Adrenal gland (tissue), 12 donors: ENCODE measurements around the gene ANP32D. TPM values are rescaled to one million over a fixed set of nuclear protein-coding genes. Genes with fewer than 3 reads are reported as not detected.
A peak's percentile ranks its signal among the peaks of the same experiment; 100 is the strongest.
"Not testable (repeated sequence)": the region's sequence is repeated elsewhere in the genome, so short reads cannot be mapped to it uniquely, and the experiment has no call there.

Source experiments
- DNase-seq, 7 donors: peaks; one replicate each; pipeline ENCODE4 v3.0.0-alpha.2; 2019 to 2020
- H3K27ac ChIP-seq, 5 donors: fragments of 200-600 bp; sonication (generic) in 4 of 5; 1 replicate in 3 of 5; 2 replicates in 2 of 5; pipeline versions ENCODE4 v1.5.1 to v1.8.0; 2016 to 2020; ENCODE audit warnings: mild to moderate bottlenecking in 1 of 5
- H3K27me3 ChIP-seq: fragments of 200-600 bp; 2 replicates; pipeline ENCODE4 v1.8.0; 2021
- H3K36me3 ChIP-seq, 2 donors: fragments of 200-600 bp; replicated peaks in 1 of 2; 1 replicate in 1 of 2; 2 replicates in 1 of 2; pipeline versions ENCODE4 v1.5.1 to v1.8.0; 2018 to 2022
- H3K4me1 ChIP-seq, 2 donors: fragments of 200-600 bp; replicated peaks in 1 of 2; 1 replicate in 1 of 2; 2 replicates in 1 of 2; pipeline versions ENCODE4 v1.5.1 to v1.8.0; 2018 to 2021
- H3K4me3 ChIP-seq, 4 donors: fragments of 200-600 bp; sonication (generic) in 3 of 4; one replicate each; pipeline ENCODE4 v1.5.1; 2016 to 2018
- H3K9me3 ChIP-seq, 3 donors: fragments of 200-600 bp; sonication (generic) in 1 of 3; replicated peaks in 1 of 3; 1 replicate in 2 of 3; 2 replicates in 1 of 3; pipeline versions ENCODE4 v1.5.1 to v1.8.0; 2016 to 2021
- CTCF ChIP-seq, 6 experiments: fragments of 450-650 bp in 4 of 6; fragments of 200-600 bp in 2 of 6; sonication (generic) in 1 of 6; IDR thresholded peaks; 1 replicate in 5 of 6; 2 replicates in 1 of 6; pipeline versions ENCODE4 v1.5.1 to v1.8.0; 2016 to 2021; ENCODE audit warnings: antibody characterized with exemption in 6 of 6, mild to moderate bottlenecking in 2 of 6, moderate library complexity in 1 of 6
- POLR2A ChIP-seq, 2 donors: fragments of 450-650 bp; IDR thresholded peaks; one replicate each; pipeline ENCODE4 v1.6.1; 2017; ENCODE audit warnings: antibody characterized with exemption in 2 of 2, mild to moderate bottlenecking in 2 of 2, moderate library complexity in 1 of 2
- WGBS, 4 donors: extraction: QIAGEN DNeasy Blood & Tissue Kit in 2 of 4; methylation state at CpG; one replicate each; pipeline versions ENCODE4 v1.1.5 to v1.1.7; 2013 to 2017; 5-methylcytosine and 5-hydroxymethylcytosine counted together
- intact Hi-C, 2 donors: fragments of 100-400 bp; cut with DNase I; formaldehyde crosslinking; loops; one replicate each; pipeline versions ENCODE4 v1.14.1 to v1.15.0; 2022 to 2023
- polyA plus RNA-seq, 3 donors: library from polyadenylated mRNA; stranded (reverse); fragments of 200-250 nt in 2 of 3; fragments of 350-450 nt in 1 of 3; fragmentation: Illumina TruSeq in 1 of 3; extraction: RNeasy Lipid Tissue Mini Kit (QIAGEN cat#74804) in 1 of 3; gene quantifications; one replicate each; pipeline ENCODE4 v1.2.3, GENCODE V29; 2013 to 2014
- total RNA-seq, 9 donors: library from RNA; depleted of rRNA in 4 of 9; stranded (reverse); fragments of >200 nt in 4 of 9; fragments of 120-200 nt in 1 of 9; fragmentation: NEBNext Ultra II Directional in 1 of 9; extraction: Animal tissue kit (Norgen Biotek cat#: 25700) in 1 of 9; gene quantifications; one replicate each; pipeline versions ENCODE4 v1.1.0 to v1.2.4, GENCODE V29; 2013 to 2023
- donor health status: healthy with polysubstance abuse.
- donor health status: Bipolar disorder and iron deficiency.
- donor health status: DM: yes; HTN: yes; CAD: no.
- donor health status: DM: no; HTN: no; CAD: no.
- donor health status: DM: no; HTN: no; CAD: no.
- donor health status: DM: yes; HTN: yes; CAD: no.

Gene ANP32D
- total and polyA plus RNA-seq, 12 donors = 0.27 to 2.1 (median 1.0) TPM; not detected in 8

GRCh38 chr12:48451372-48451771 is 21.0 kb upstream of the ANP32D start:
- TF ChIP-seq POLR2A (IDR thresholded peaks at IDR 0.05) = no peak
- no peak for TF ChIP-seq CTCF (IDR thresholded peaks at IDR 0.05)
- Histone ChIP-seq H3K9me3 (no peaks in the 10 kb centered on the region), H3K36me3 (no peaks in the 10 kb centered on the region), H3K27me3 (no peaks in the 10 kb centered on the region), H3K4me3 (no peak overlapping the region), H3K4me1 (peaks cover under 1 to 4% of the 10 kb centered on the region in 2 donors), H3K27ac (no peak overlapping the region)
- intact Hi-C loops = loop anchor here (5.0 to 10.0 kb wide), 3 partner anchors 99 to 267 kb away; partner anchors contain the start of genes CCDC184 (in 2 of the 2) and ZNF641 (in 1 of the 2)
- 79 to 91% (median 88%) methylated on average over 1 of the region's 1 CpG for WGBS, 4 donors
- DNase-seq = no peak

- H3K9me3 ChIP-seq, DNase-seq, H3K4me3 ChIP-seq, H3K4me1 ChIP-seq, H3K27me3 ChIP-seq, H3K36me3 ChIP-seq, H3K27ac ChIP-seq: not testable (repeated sequence)
- intact Hi-C loops = loop anchor here (5.0 to 10.0 kb wide), 3 partner anchors 101 to 268 kb away; partner anchors contain the start of genes CCDC184 (in 2 of the 2) and ZNF641 (in 1 of the 2)
- 90 to 98% (median 95%) methylated on average over 2 of the region's 2 CpGs for WGBS, 4 donors
These were observed 19.4 kb upstream of the ANP32D start for GRCh38 chr12:48452961-48453360.

- H3K4me3 ChIP-seq = no peak overlapping the region
- H3K4me1 ChIP-seq = no peaks in the 10 kb centered on the region
- H3K9me3 ChIP-seq = no peaks in the 10 kb centered on the region
- DNase-seq = peak in 2 of 7 donors; percentile 16
- H3K27ac ChIP-seq = no peak overlapping the region
- TF ChIP-seq POLR2A (IDR thresholded peaks at IDR 0.05) = no peak
- TF ChIP-seq CTCF (IDR thresholded peaks at IDR 0.05) = peak; percentile 53 to 88 (median 78)
- H3K36me3 ChIP-seq = no peaks in the 10 kb centered on the region
- intact Hi-C loops = loop anchor here (5.0 to 10.0 kb wide), 3 partner anchors 102 to 270 kb away; partner anchors contain the start of genes CCDC184 (in 2 of the 2) and ZNF641 (in 1 of the 2)
- H3K27me3 ChIP-seq = no peaks in the 10 kb centered on the region
- 58 to 90% (median 65%) methylated on average over 1 of the region's 1 CpG for WGBS, 4 donors
These were observed 17.7 kb upstream of the ANP32D start for GRCh38 chr12:48454667-48455066.

GRCh38 chr12:48455116-48455515 is 17.2 kb upstream of the ANP32D start:
- Histone ChIP-seq H3K36me3 (no peaks in the 10 kb centered on the region), H3K4me3 (no peak overlapping the region), H3K4me1 (no peaks in the 10 kb centered on the region), H3K27me3 (no peaks in the 10 kb centered on the region), H3K9me3 (no peaks in the 10 kb centered on the region), H3K27ac (no peak overlapping the region)
- intact Hi-C loops = loop anchor here (10.0 kb wide), 2 partner anchors 170 to 270 kb away; partner anchors contain the start of gene CCDC184 (in 2 of the 2)
- 52 to 58% (median 56%) methylated on average over 2 of the region's 2 CpGs for WGBS, 4 donors
- TF ChIP-seq CTCF (IDR thresholded peaks at IDR 0.05) (no peak), POLR2A (IDR thresholded peaks at IDR 0.05) (no peak)
- DNase-seq = no peak

- H3K4me1 ChIP-seq = no peaks in the 10 kb centered on the region
- no peaks in the 10 kb centered on the region for H3K36me3 ChIP-seq
- no peaks in the 10 kb centered on the region for H3K9me3 ChIP-seq
- peak in 1 of 7 donors; percentile 38 for DNase-seq
- no peaks in the 10 kb centered on the region for H3K27me3 ChIP-seq
- intact Hi-C loops = loop anchor here (10.0 kb wide), 2 partner anchors 174 to 274 kb away; partner anchors contain the start of gene CCDC184 (in 2 of the 2)
- no peak for TF ChIP-seq CTCF (IDR thresholded peaks at IDR 0.05)
- no peak for TF ChIP-seq POLR2A (IDR thresholded peaks at IDR 0.05)
- no peak overlapping the region for H3K4me3 ChIP-seq
- WGBS, 4 donors = 70 to 79% (median 75%) methylated on average over 6 of the region's 6 CpGs
- H3K27ac ChIP-seq = no peak overlapping the region
These were observed 13.1 kb upstream of the ANP32D start for GRCh38 chr12:48459259-48459658.

- H3K27ac ChIP-seq, DNase-seq, H3K4me3 ChIP-seq, intact Hi-C loops, H3K9me3 ChIP-seq, H3K4me1 ChIP-seq, H3K36me3 ChIP-seq, H3K27me3 ChIP-seq: not testable (repeated sequence)
- WGBS, 4 donors = 80 to 83% (median 82%) methylated on average over 8 to 9 of the region's 9 CpGs
These were observed 3.3 kb upstream of the ANP32D start for GRCh38 chr12:48469027-48469426.
